ENCODE measurements around the gene CIC.
"Not testable (repeated sequence)": the region's sequence is repeated elsewhere in the genome, so short reads cannot be mapped to it uniquely, and the experiment has no call there.

CIC gene

GRCh38 chr19:42335971-42336370 lies 66.9 kb downstream of the CIC start:
- DNase-seq: no peak

DNA sequence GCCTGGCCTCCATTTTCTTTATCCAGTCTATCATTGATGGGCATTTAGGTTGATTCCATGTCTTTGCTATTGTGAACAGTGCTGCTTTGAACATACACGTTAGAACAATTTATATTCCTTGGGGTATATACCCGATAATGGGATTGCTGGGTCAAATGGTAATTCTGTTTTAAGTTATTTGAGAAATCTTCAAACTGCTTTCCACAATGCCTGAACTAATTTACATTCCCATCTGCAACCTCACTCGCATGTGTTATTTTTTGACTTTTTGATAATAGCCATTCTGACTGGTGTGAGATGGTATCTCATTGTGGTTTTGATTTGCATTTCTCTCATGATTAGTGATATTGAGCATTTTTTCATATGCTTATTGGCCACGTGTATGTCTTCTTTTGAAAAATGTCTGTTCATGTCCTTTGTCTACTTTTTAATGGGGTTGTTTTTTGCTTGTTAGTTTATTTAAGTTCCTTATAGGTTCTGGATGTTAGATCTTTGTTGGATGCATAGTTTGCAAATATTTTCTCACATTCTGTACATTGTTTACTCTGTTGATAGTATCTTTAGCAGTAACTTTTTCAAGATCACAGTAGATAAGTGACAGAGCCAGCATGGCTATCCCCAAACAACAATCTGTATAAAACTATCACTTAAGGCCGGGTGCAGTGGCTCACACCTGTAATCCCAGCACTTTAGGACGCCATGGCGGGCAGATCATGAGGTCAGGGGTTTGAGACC lies 70.2 kb downstream of the CIC start:
- DNase-seq: not testable (repeated sequence)

GRCh38 chr19:42339922-42340321 lies 70.9 kb downstream of the CIC start:
- not testable (repeated sequence) for DNase-seq

GRCh38 chr19:42343344-42344110 lies 74.5 kb downstream of the CIC start:
- DNase-seq: no peak

DNA sequence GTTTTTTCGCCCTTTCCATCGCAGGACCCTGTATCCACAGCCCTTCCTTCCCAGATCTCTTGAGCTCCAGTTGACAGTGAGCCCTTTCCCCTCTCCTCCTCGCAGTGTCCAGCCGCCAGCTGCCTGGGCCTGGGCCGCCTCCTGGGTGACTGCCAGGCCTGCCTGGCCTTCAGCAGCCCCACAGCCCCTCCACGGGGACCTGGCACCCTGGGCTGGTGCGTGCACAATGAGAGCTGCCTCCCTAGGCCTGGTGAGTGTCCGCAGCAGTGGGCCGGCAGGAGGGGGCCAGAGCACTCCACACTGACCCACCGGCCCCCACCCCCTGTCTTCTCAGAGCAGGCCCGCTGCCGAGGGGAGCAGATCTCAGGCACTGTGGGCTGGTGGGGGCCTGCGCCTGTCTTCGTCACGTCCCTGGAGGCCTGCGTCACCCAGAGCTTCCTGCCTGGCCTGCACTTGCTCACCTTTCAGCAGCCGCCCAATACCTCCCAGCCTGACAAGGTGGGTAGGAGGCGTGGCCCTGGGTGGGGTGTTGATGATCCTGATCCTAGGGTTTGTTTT lies 75.4 kb downstream of the CIC start:
- DNase-seq: no peak
